HepG2 (cell line): Measurements from ENCODE around the gene FKBP1B. TPM values are rescaled to one million over a fixed set of nuclear protein-coding genes. Genes with fewer than 3 reads are reported as not detected.

Experiments used
- AFF4 ChIP-seq: sonication (generic); formaldehyde crosslinking; IDR thresholded peaks from 2 replicates; pipeline ENCODE4 v1.4.0; 2020; ENCODE audit warnings: missing genetic modification reagents
- DMTF1 ChIP-seq: sonication (generic); formaldehyde crosslinking; IDR thresholded peaks from 2 replicates; pipeline ENCODE4 v1.4.0; 2020; ENCODE audit warnings: mild to moderate bottlenecking, missing genetic modification reagents
- FOSL1 ChIP-seq: sonication (generic); formaldehyde crosslinking; IDR thresholded peaks from 2 replicates; pipeline ENCODE4 v1.9.0; 2021; ENCODE audit warnings: missing genetic modification reagents, borderline replicate concordance
- FOSL2 ChIP-seq: sonication (generic); formaldehyde crosslinking; IDR thresholded peaks from 2 replicates; pipeline ENCODE4 v1.4.0; 2020; ENCODE audit warnings: missing genetic modification reagents
- MAFG ChIP-seq: sonication (generic); formaldehyde crosslinking; IDR thresholded peaks from 2 replicates; pipeline ENCODE4 v1.5.1; 2020; ENCODE audit warnings: mild to moderate bottlenecking, missing genetic modification reagents
- MBD4 ChIP-seq: IDR thresholded peaks from 2 replicates; pipeline ENCODE4 v1.6.1; 2012; ENCODE audit warnings: low read length, inconsistent platforms, borderline replicate concordance
- MEIS1 ChIP-seq: sonication (generic); formaldehyde crosslinking; IDR thresholded peaks from 2 replicates; pipeline ENCODE4 v1.9.0; 2021; ENCODE audit warnings: mild to moderate bottlenecking, missing genetic modification reagents, moderate library complexity, borderline replicate concordance
- NFE2 ChIP-seq: sonication (generic); formaldehyde crosslinking; IDR thresholded peaks from 2 replicates; pipeline ENCODE4 v1.4.0; 2020; ENCODE audit warnings: missing genetic modification reagents
- SAP130 ChIP-seq: IDR thresholded peaks from 2 replicates; pipeline ENCODE4 v1.6.1; 2016; ENCODE audit warnings: low read depth
- THRA ChIP-seq: sonication (generic); formaldehyde crosslinking; IDR thresholded peaks from 2 replicates; pipeline ENCODE4 v1.4.0; 2020; ENCODE audit warnings: missing genetic modification reagents, borderline replicate concordance
- ZBTB4 ChIP-seq: sonication (generic); formaldehyde crosslinking; IDR thresholded peaks from 2 replicates; pipeline ENCODE4 v1.4.0; 2020; ENCODE audit warnings: missing genetic modification reagents, mild to moderate bottlenecking, borderline replicate concordance
- ZFX ChIP-seq: sonication (generic); formaldehyde crosslinking; IDR thresholded peaks from 2 replicates; pipeline ENCODE4 v1.4.0; 2020; ENCODE audit warnings: mild to moderate bottlenecking, low read depth, missing genetic modification reagents, moderate library complexity
- ZNF552 ChIP-seq: sonication (generic); formaldehyde crosslinking; IDR thresholded peaks from 2 replicates; pipeline ENCODE4 v1.9.0; 2022; ENCODE audit warnings: missing genetic modification reagents, mild to moderate bottlenecking, borderline replicate concordance
- ZNF841 ChIP-seq: sonication (generic); formaldehyde crosslinking; IDR thresholded peaks from 2 replicates; pipeline ENCODE4 v1.8.1; 2023; ENCODE audit warnings: missing genetic modification reagents, borderline replicate concordance
- ZUFSP ChIP-seq: sonication (generic); formaldehyde crosslinking; IDR thresholded peaks from 2 replicates; pipeline ENCODE4 v1.9.0; 2021; ENCODE audit warnings: missing genetic modification reagents, mild to moderate bottlenecking, borderline replicate concordance
- polyA plus RNA-seq, 8 experiments: library from polyadenylated mRNA; depleted of rRNA in 3 of 8; stranded (reverse) in 7 of 8; unstranded in 1 of 8; fragments of >200 nt; fragmentation: Illumina TruSeq in 4 of 8; extraction: Trizol in 4 of 8; gene quantifications; 2 replicates each; pipeline versions ENCODE4 v1.2.1 to v1.2.3, GENCODE V29; 2011 to 2016; ENCODE audit warnings: low read depth in 4 of 8, missing spikeins in 1 of 8, mixed read lengths in 1 of 8; ENCODE audit not compliant: insufficient read depth in 1 of 8
- total RNA-seq, 5 experiments: library from RNA; depleted of rRNA; stranded (reverse); fragments of >200 nt; fragmentation: Illumina TruSeq; extraction: Trizol; gene quantifications; 2 replicates each; pipeline ENCODE4 v1.2.3, GENCODE V29; 2016; ENCODE audit warnings: low read depth in 1 of 5

Gene FKBP1B
- total and polyA plus RNA-seq, 2 of the 13 experiments (the other 11 are each of a cell fraction or from before 2014, with no cell fraction given): 35.2 to 96.3 TPM

GRCh38 chr2:24083567-24084385, 34.2 kb downstream of the FKBP1B start (continued):
- no peak for TF ChIP-seq FOSL1 (CRISPR knock-in tag)
- no peak for TF ChIP-seq FOSL2 (CRISPR knock-in tag)
- peak; percentile 81 for TF ChIP-seq SAP130 (CRISPR knock-in tag)
- TF ChIP-seq ZNF841 (CRISPR knock-in tag): no peak; the same call in 1 of the 2 replicates
- TF ChIP-seq ZFX (CRISPR knock-in tag): no peak
- no peak; the same call in none of the 2 replicates for TF ChIP-seq THRA (CRISPR knock-in tag)
- TF ChIP-seq ZUFSP: no peak
- no peak for TF ChIP-seq MAFG (CRISPR knock-in tag)
- TF ChIP-seq NFE2 (CRISPR knock-in tag): no peak
- peak; percentile 58; the same call in 1 of the 2 replicates for TF ChIP-seq DMTF1 (CRISPR knock-in tag)
- TF ChIP-seq MEIS1 (CRISPR knock-in tag): no peak
- no peak; the same call in 1 of the 2 replicates for TF ChIP-seq ZNF552 (CRISPR knock-in tag)
- TF ChIP-seq AFF4 (CRISPR knock-in tag): no peak
- peak; percentile 72; the same call in 1 of the 2 replicates for TF ChIP-seq ZBTB4 (CRISPR knock-in tag)
- TF ChIP-seq MBD4: no peak
